Endodermal cell (in vitro differentiated cells): ENCODE measurements around the gene WFDC8. TPM values are rescaled to one million over a fixed set of nuclear protein-coding genes. Genes with fewer than 3 reads are reported as not detected.

ENCODE experiments used
- DNase-seq: peaks from one replicate; pipeline ENCODE4 v3.0.0-alpha.2; 2017
- H3K27ac ChIP-seq: 2 replicates; pipeline ENCODE4 v1.5.1; 2013; ENCODE audit warnings: mild to moderate bottlenecking, low read depth, low read length, moderate library complexity
- H3K27me3 ChIP-seq: 2 replicates; pipeline ENCODE4 v1.6.1; 2013; ENCODE audit warnings: mild to moderate bottlenecking, low read length, moderate library complexity; ENCODE audit not compliant: insufficient read depth, control insufficient read depth, poor library complexity, severe bottlenecking
- H3K36me3 ChIP-seq: 2 replicates; pipeline ENCODE4 v1.7.0; 2013; ENCODE audit warnings: mild to moderate bottlenecking, low read length, moderate library complexity; ENCODE audit not compliant: control insufficient read depth, insufficient read depth
- H3K4me1 ChIP-seq: one replicate; pipeline ENCODE4 v1.7.0; 2013; ENCODE audit warnings: low read length; ENCODE audit not compliant: control insufficient read depth, insufficient read depth
- H3K4me3 ChIP-seq: 2 replicates; pipeline ENCODE4 v1.5.1; 2013; ENCODE audit warnings: mild to moderate bottlenecking, low read length, moderate library complexity
- H3K9ac ChIP-seq: 2 replicates; pipeline ENCODE4 v1.6.1; 2013; ENCODE audit warnings: mild to moderate bottlenecking, low read length, moderate library complexity; ENCODE audit not compliant: poor library complexity, severe bottlenecking; ENCODE audit errors: extremely low read depth
- H3K9me3 ChIP-seq: 2 replicates; pipeline ENCODE4 v1.6.1; 2013; ENCODE audit warnings: mild to moderate bottlenecking, low read length, moderate library complexity; ENCODE audit not compliant: control insufficient read depth
- H3K27ac Mint-ChIP-seq: 2 replicates; pipeline ENCODE4 v1.8.0; 2020; ENCODE audit warnings: mixed read lengths
- H3K27me3 Mint-ChIP-seq: 2 replicates; pipeline ENCODE4 v1.8.0; 2021; ENCODE audit warnings: mild to moderate bottlenecking, mixed read lengths; ENCODE audit not compliant: insufficient read depth
- H3K36me3 Mint-ChIP-seq: 2 replicates; pipeline ENCODE4 v1.8.0; 2020; ENCODE audit warnings: low read depth, mixed read lengths
- H3K4me1 Mint-ChIP-seq: 2 replicates; pipeline ENCODE4 v1.8.0; 2020; ENCODE audit warnings: mixed read lengths
- H3K4me3 Mint-ChIP-seq: 2 replicates; pipeline ENCODE4 v1.8.0; 2020; ENCODE audit warnings: mild to moderate bottlenecking, moderate library complexity, mixed read lengths
- H3K9me3 Mint-ChIP-seq: 2 replicates; pipeline ENCODE4 v1.8.0; 2020; ENCODE audit warnings: mild to moderate bottlenecking, mixed read lengths
- CTCF ChIP-seq: fragments of 200-600 bp; sonication (generic); conservative IDR thresholded peaks from 2 replicates; pipeline ENCODE4 v1.5.0; 2021; ENCODE audit warnings: antibody characterized with exemption, mild to moderate bottlenecking
- WGBS, 2 experiments: methylation state at CpG; one replicate each; pipeline versions ENCODE4 v1.1.5 to v1.1.7; 2013; ENCODE audit warnings: missing lambda C conversion rate in 2 of 2, mixed read lengths in 1 of 2; ENCODE audit not compliant: insufficient coverage in 1 of 2, insufficient read length in 1 of 2; 5-methylcytosine and 5-hydroxymethylcytosine counted together
- total RNA-seq, 2 donors: library from RNA; stranded (reverse); fragmentation: NEBNext Ultra II Directional in 1 of 2; extraction: Animal tissue kit (Norgen Biotek cat#: 25700) in 1 of 2; gene quantifications; 2 replicates in 1 of 2; 3 replicates in 1 of 2; pipeline ENCODE4 v1.2.1, GENCODE V29; 2021

Gene WFDC8
- total RNA-seq, 2 donors from 2014 or later, result not detected

- H3K36me3 ChIP-seq, result no peaks in the 10 kb centered on the region
- no peak overlapping the region for H3K9ac ChIP-seq
- no peak for DNase-seq
- Mint-ChIP-seq H3K4me3 (no peak overlapping the region), H3K36me3 (no peaks in the 10 kb centered on the region), H3K4me1 (no peaks in the 10 kb centered on the region), H3K27ac (no peak overlapping the region), H3K9me3 (no peaks in the 10 kb centered on the region), H3K27me3 (peaks cover 38% of the 10 kb centered on the region)
- no peaks in the 10 kb centered on the region for H3K9me3 ChIP-seq
- no peak overlapping the region for H3K4me3 ChIP-seq
- peaks cover 42% of the 10 kb centered on the region for H3K27me3 ChIP-seq
- TF ChIP-seq CTCF, result no peak
- 94 to 100% methylated on average over 2 to 3 of the region's 4 CpGs for WGBS, 2 experiments
- no peak overlapping the region for H3K27ac ChIP-seq
- H3K4me1 ChIP-seq, result no peaks in the 10 kb centered on the region
These were observed 51.8 kb downstream of the WFDC8 start for GRCh38 chr20:45527294-45527693.

GRCh38 chr20:45523821-45524220 is 55.3 kb downstream of the WFDC8 start:
- H3K9me3 Mint-ChIP-seq, result no peaks in the 10 kb centered on the region
- no peak overlapping the region for H3K27ac ChIP-seq
- H3K4me3 Mint-ChIP-seq, result no peak overlapping the region
- no peak for TF ChIP-seq CTCF
- peaks cover 62% of the 10 kb centered on the region for H3K27me3 ChIP-seq
- no peak overlapping the region for H3K4me3 ChIP-seq
- H3K4me1 Mint-ChIP-seq, result no peaks in the 10 kb centered on the region
- no peak for DNase-seq
- H3K27ac Mint-ChIP-seq, result no peak overlapping the region
- H3K36me3 Mint-ChIP-seq, result no peaks in the 10 kb centered on the region
- no peak overlapping the region for H3K9ac ChIP-seq
- H3K36me3 ChIP-seq, result no peaks in the 10 kb centered on the region
- 78% methylated on average over 1 of the region's 1 CpG; no CpG with 5 or more reads in 1 of the 2 experiments for WGBS, 2 experiments
- no peaks in the 10 kb centered on the region for H3K4me1 ChIP-seq
- H3K27me3 Mint-ChIP-seq, result peaks cover 43% of the 10 kb centered on the region
- H3K9me3 ChIP-seq, result no peaks in the 10 kb centered on the region

- Mint-ChIP-seq H3K27ac (no peak overlapping the region), H3K27me3 (peaks cover 43% of the 10 kb centered on the region), H3K9me3 (no peaks in the 10 kb centered on the region), H3K4me1 (no peaks in the 10 kb centered on the region), H3K4me3 (no peak overlapping the region), H3K36me3 (no peaks in the 10 kb centered on the region)
- 71 to 82% methylated on average over 1 of the region's 2 CpGs for WGBS, 2 experiments
- no peak overlapping the region for H3K4me3 ChIP-seq
- no peak for DNase-seq
- no peaks in the 10 kb centered on the region for H3K4me1 ChIP-seq
- no peaks in the 10 kb centered on the region for H3K36me3 ChIP-seq
- no peak overlapping the region for H3K27ac ChIP-seq
- peaks cover 59% of the 10 kb centered on the region for H3K27me3 ChIP-seq
- no peaks in the 10 kb centered on the region for H3K9me3 ChIP-seq
- no peak overlapping the region for H3K9ac ChIP-seq
- TF ChIP-seq CTCF, result no peak
These were observed 60.8 kb downstream of the WFDC8 start for GRCh38 chr20:45518282-45518681.
